CD14-positive monocyte (primary cell): ENCODE results near the gene ARHGAP9. TPM values are rescaled to one million over a fixed set of nuclear protein-coding genes. Genes with fewer than 3 reads are reported as not detected.

Experiments used
- DNase-seq, 3 donors: peaks; one replicate each; pipeline ENCODE4 v3.0.0-alpha.2; 2011 to 2022
- H2AFZ ChIP-seq: 2 replicates; pipeline ENCODE4 v1.6.0; 2012; ENCODE audit warnings: mild to moderate bottlenecking, low read depth, low read length, inconsistent platforms; ENCODE audit not compliant: insufficient read depth, poor library complexity, severe bottlenecking
- H3K27ac ChIP-seq, 2 donors: 1 replicate in 1 of 2; 2 replicates in 1 of 2; pipeline ENCODE4 v1.5.1; 2012 to 2013; ENCODE audit warnings: low read length in 2 of 2, control low read depth in 1 of 2, inconsistent platforms in 1 of 2, low read depth in 1 of 2, mild to moderate bottlenecking in 1 of 2
- H3K27me3 ChIP-seq, 2 donors: one replicate each; pipeline versions ENCODE4 v1.6.0 to v1.6.1; 2011 to 2013; ENCODE audit warnings: low read length in 2 of 2; ENCODE audit not compliant: control insufficient read depth in 2 of 2, insufficient read depth in 2 of 2
- H3K36me3 ChIP-seq, 2 donors: replicated peaks in 1 of 2; 1 replicate in 1 of 2; 2 replicates in 1 of 2; pipeline versions ENCODE4 v1.5.1 to v1.6.1; 2012 to 2013; ENCODE audit warnings: low read length in 2 of 2, control low read depth in 1 of 2, inconsistent platforms in 1 of 2, mild to moderate bottlenecking in 1 of 2; ENCODE audit not compliant: insufficient read depth in 2 of 2, control insufficient read depth in 1 of 2
- H3K4me1 ChIP-seq, 2 donors: 1 replicate in 1 of 2; 2 replicates in 1 of 2; pipeline versions ENCODE4 v1.5.1 to v1.6.1; 2012 to 2013; ENCODE audit warnings: low read length in 2 of 2, control low read depth in 1 of 2, inconsistent platforms in 1 of 2, mild to moderate bottlenecking in 1 of 2, moderate library complexity in 1 of 2; ENCODE audit not compliant: insufficient read depth in 2 of 2, control insufficient read depth in 1 of 2
- H3K4me2 ChIP-seq: replicated peaks from 2 replicates; pipeline ENCODE3; 2012; ENCODE audit warnings: low read length, moderate library complexity, mild to moderate bottlenecking; ENCODE audit not compliant: poor library complexity, severe bottlenecking; ENCODE audit errors: extremely low read depth
- H3K4me3 ChIP-seq, 3 experiments: fragments of 200-600 bp in 1 of 3; sonication (generic) in 1 of 3; replicated peaks in 1 of 3; 1 replicate in 2 of 3; 2 replicates in 1 of 3; pipeline ENCODE4 v1.5.1; 2011 to 2013; ENCODE audit warnings: low read length in 3 of 3, mild to moderate bottlenecking in 3 of 3, control low read depth in 2 of 3, low read depth in 2 of 3, inconsistent platforms in 1 of 3, moderate library complexity in 1 of 3
- H3K79me2 ChIP-seq: 2 replicates; pipeline ENCODE4 v1.6.0; 2012; ENCODE audit warnings: mild to moderate bottlenecking, control low read depth, inconsistent platforms, low read length, moderate library complexity; ENCODE audit not compliant: insufficient read depth
- H3K9ac ChIP-seq: 2 replicates; pipeline ENCODE4 v1.6.0; 2017; ENCODE audit warnings: low read length, mild to moderate bottlenecking; ENCODE audit not compliant: insufficient read depth, poor library complexity, severe bottlenecking
- H3K9me3 ChIP-seq, 2 donors: replicated peaks in 1 of 2; 1 replicate in 1 of 2; 2 replicates in 1 of 2; pipeline versions ENCODE4 v1.5.1 to v1.6.1; 2012 to 2013; ENCODE audit warnings: low read length in 2 of 2, control low read depth in 1 of 2; ENCODE audit not compliant: control insufficient read depth in 1 of 2, insufficient read depth in 1 of 2
- H4K20me1 ChIP-seq: 2 replicates; pipeline ENCODE4 v1.6.0; 2012; ENCODE audit warnings: mild to moderate bottlenecking, low read length, control low read depth, moderate library complexity; ENCODE audit not compliant: insufficient read depth
- H3K27ac Mint-ChIP-seq, 7 donors: one replicate each; pipeline ENCODE4 v1.8.0; 2020; ENCODE audit warnings: mild to moderate bottlenecking in 7 of 7, mixed read lengths in 7 of 7, moderate library complexity in 6 of 7, inconsistent platforms in 2 of 7
- H3K27me3 Mint-ChIP-seq, 3 donors: one replicate each; pipeline ENCODE4 v1.8.0; 2021 to 2022; ENCODE audit warnings: low read depth in 3 of 3, mild to moderate bottlenecking in 3 of 3, mixed read lengths in 3 of 3, moderate library complexity in 3 of 3, inconsistent platforms in 1 of 3
- H3K36me3 Mint-ChIP-seq, 2 donors: one replicate each; pipeline ENCODE4 v1.8.0; 2020; ENCODE audit warnings: mixed read lengths in 2 of 2, inconsistent platforms in 1 of 2, mild to moderate bottlenecking in 1 of 2
- H3K4me1 Mint-ChIP-seq: one replicate; pipeline ENCODE4 v1.8.0; 2020; ENCODE audit warnings: mild to moderate bottlenecking, mixed read lengths
- H3K4me3 Mint-ChIP-seq, 2 donors: one replicate each; pipeline ENCODE4 v1.8.0; 2020; ENCODE audit warnings: mild to moderate bottlenecking in 2 of 2, mixed read lengths in 2 of 2, moderate library complexity in 1 of 2
- H3K9me3 Mint-ChIP-seq, 7 donors: one replicate each; pipeline ENCODE4 v1.8.0; 2020 to 2022; ENCODE audit warnings: mixed read lengths in 7 of 7, mild to moderate bottlenecking in 6 of 7, moderate library complexity in 6 of 7, inconsistent platforms in 2 of 7
- CTCF ChIP-seq: fragments of 200-600 bp; IDR thresholded peaks from one replicate; pipeline ENCODE4 v1.8.0; 2022; ENCODE audit warnings: antibody characterized with exemption, mild to moderate bottlenecking
- WGBS: methylation state at CpG from one replicate; pipeline ENCODE4 v1.1.5; 2013; ENCODE audit warnings: missing lambda C conversion rate; ENCODE audit not compliant: insufficient coverage; 5-methylcytosine and 5-hydroxymethylcytosine counted together
- intact Hi-C, 2 donors: fragments of 100-400 bp; cut with micrococcal nuclease; formaldehyde crosslinking; loops; one replicate each; pipeline versions ENCODE4 v1.15.0 to v1.15.1; 2023
- polyA plus RNA-seq, 3 donors: library from polyadenylated mRNA; depleted of rRNA in 1 of 3; unstranded in 2 of 3; stranded (reverse) in 1 of 3; fragments of 300-500 nt in 2 of 3; fragments of >200 nt in 1 of 3; fragmentation: Illumina TruSeq in 2 of 3; gene quantifications; 1 replicate in 2 of 3; 2 replicates in 1 of 3; pipeline ENCODE4 v1.2.3, GENCODE V29; 2012 to 2021

The ARHGAP9 gene
- polyA plus RNA-seq, 3 donors = 211 to 581 (median 213) TPM

GRCh38 chr12:57465030-57465746 is 14.5 kb downstream of the ARHGAP9 start:
- peaks cover 30 to 38% of the 10 kb centered on the region in 2 donors for H3K36me3 Mint-ChIP-seq
- intact Hi-C loops = no loop called here
- Histone ChIP-seq H2AFZ (no peak overlapping the region), H3K4me1 (peaks cover 34 to 49% of the 10 kb centered on the region in 2 donors), H3K9ac (no peak overlapping the region), H3K27ac (no peak overlapping the region), H4K20me1 (peaks cover 44% of the 10 kb centered on the region), H3K27me3 (peaks cover 15 to 25% of the 10 kb centered on the region in 2 donors), H3K4me2 (no peak overlapping the region), H3K4me3 (no peak overlapping the region), H3K9me3 (peaks cover 0 to 4% of the 10 kb centered on the region in 2 donors), H3K79me2 (no peaks in the 10 kb centered on the region), H3K36me3 (peaks cover 13 to 31% of the 10 kb centered on the region in 2 donors)
- H3K27me3 Mint-ChIP-seq = peaks cover 42 to 51% (median 45%) of the 10 kb centered on the region in 3 donors
- DNase-seq = no peak
- H3K9me3 Mint-ChIP-seq = peaks cover 0 to 10% (median 1%) of the 10 kb centered on the region in 7 donors
- TF ChIP-seq CTCF = no peak
- peak overlapping the region; percentile 6 to 8 for H3K4me3 Mint-ChIP-seq
- H3K27ac Mint-ChIP-seq = peak overlapping the region in 3 of 7 donors; percentile 7 to 27 (median 16)
- WGBS = 80% methylated on average over 1 of the region's 6 CpGs
- peaks cover 51% of the 10 kb centered on the region for H3K4me1 Mint-ChIP-seq

- H3K27ac ChIP-seq = no peak overlapping the region
- Mint-ChIP-seq H3K36me3 (peaks cover 26 to 32% of the 10 kb centered on the region in 2 donors), H3K27me3 (peaks cover 46 to 55% (median 46%) of the 10 kb centered on the region in 3 donors), H3K27ac (peak overlapping the region in 2 of 7 donors; percentile 7 to 35), H3K4me1 (peaks cover 49% of the 10 kb centered on the region), H3K4me3 (peak overlapping the region; percentile 6 to 16), H3K9me3 (peaks cover 0 to 10% (median 1%) of the 10 kb centered on the region in 7 donors)
- H3K4me3 ChIP-seq = no peak overlapping the region
- H3K4me2 ChIP-seq = no peak overlapping the region
- no peak for DNase-seq
- H3K4me1 ChIP-seq = peaks cover 33 to 49% of the 10 kb centered on the region in 2 donors
- no peak overlapping the region for H3K9ac ChIP-seq
- H4K20me1 ChIP-seq = peaks cover 38% of the 10 kb centered on the region
- TF ChIP-seq CTCF = no peak
- 97% methylated on average over 10 of the region's 12 CpGs for WGBS
- intact Hi-C loops = loop anchor here in 1 of 2 donors (5.0 kb wide), 1 partner anchor 532 kb away; the partner anchor contains the start of gene SDR9C7
- H3K79me2 ChIP-seq = no peaks in the 10 kb centered on the region
- H3K9me3 ChIP-seq = peaks cover 0 to 4% of the 10 kb centered on the region in 2 donors
- H2AFZ ChIP-seq = no peak overlapping the region
- peaks cover 7 to 25% of the 10 kb centered on the region in 2 donors for H3K36me3 ChIP-seq
- H3K27me3 ChIP-seq = peaks cover 15 to 26% of the 10 kb centered on the region in 2 donors
These were observed 15.1 kb downstream of the ARHGAP9 start for GRCh38 chr12:57464569-57464968.
